NB4 (cell line): ENCODE results near the gene KCTD6.

Source experiments
- DNase-seq: peaks from one replicate; pipeline ENCODE4 v3.0.0; 2010; ENCODE audit warnings: low read depth
- H3K4me3 ChIP-seq: one replicate; pipeline ENCODE4 v1.5.1; 2011; ENCODE audit warnings: mild to moderate bottlenecking, low read depth, low read length, moderate library complexity
- CTCF ChIP-seq: IDR thresholded peaks from one replicate; pipeline ENCODE4 v1.5.1; 2012; ENCODE audit warnings: low read depth, low read length
- MYC ChIP-seq: IDR thresholded peaks from 2 replicates; pipeline ENCODE4 v1.6.1; 2011; ENCODE audit warnings: low read depth, low read length
- POLR2A ChIP-seq: IDR thresholded peaks from 2 replicates; pipeline ENCODE4 v1.6.1; 2011; ENCODE audit warnings: mild to moderate bottlenecking; ENCODE audit not compliant: insufficient read length; ENCODE audit errors: extremely low read depth
- TF ChIP-seq, protein P1 (sequence below): IDR thresholded peaks from 2 replicates; pipeline ENCODE4 v1.6.1; 2011; ENCODE audit warnings: low read depth, low read length

KCTD6 gene

GRCh38 chr3:58490860-58491501, 915 bp upstream of the KCTD6 start:
- no peak for DNase-seq
- no peak overlapping the region for H3K4me3 ChIP-seq
- TF ChIP-seq POLR2A (no peak), CTCF (no peak)
- TF ChIP-seq, protein P1, sequence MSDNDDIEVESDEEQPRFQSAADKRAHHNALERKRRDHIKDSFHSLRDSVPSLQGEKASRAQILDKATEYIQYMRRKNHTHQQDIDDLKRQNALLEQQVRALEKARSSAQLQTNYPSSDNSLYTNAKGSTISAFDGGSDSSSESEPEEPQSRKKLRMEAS: no peak

DNA sequence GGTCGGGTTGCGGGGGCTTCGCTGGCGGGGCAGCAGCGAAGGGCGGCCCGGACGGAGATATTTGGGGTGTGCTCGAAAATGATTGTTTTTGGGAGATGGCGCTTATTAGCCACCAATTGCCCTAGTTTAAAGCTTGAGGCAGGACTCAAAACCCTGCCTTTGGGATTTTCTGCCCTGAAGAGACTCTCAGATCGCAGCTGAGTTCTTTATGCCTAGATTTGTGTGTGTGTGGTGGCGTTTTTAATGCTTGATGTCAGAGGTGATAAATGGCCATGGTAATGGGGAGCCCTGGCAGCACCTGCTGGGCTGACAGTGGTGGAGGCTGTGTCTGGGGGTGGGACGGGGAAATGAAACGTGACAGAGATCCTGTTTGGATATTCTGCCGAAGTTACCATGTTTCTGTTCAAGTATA, 604 bp downstream of the KCTD6 start:
- peak overlapping the region; percentile 80 for H3K4me3 ChIP-seq
- DNase-seq: peak; percentile 33
- TF ChIP-seq MYC: no peak
- no peak for TF ChIP-seq POLR2A
- TF ChIP-seq, protein P1: no peak
- TF ChIP-seq CTCF: no peak

DNA sequence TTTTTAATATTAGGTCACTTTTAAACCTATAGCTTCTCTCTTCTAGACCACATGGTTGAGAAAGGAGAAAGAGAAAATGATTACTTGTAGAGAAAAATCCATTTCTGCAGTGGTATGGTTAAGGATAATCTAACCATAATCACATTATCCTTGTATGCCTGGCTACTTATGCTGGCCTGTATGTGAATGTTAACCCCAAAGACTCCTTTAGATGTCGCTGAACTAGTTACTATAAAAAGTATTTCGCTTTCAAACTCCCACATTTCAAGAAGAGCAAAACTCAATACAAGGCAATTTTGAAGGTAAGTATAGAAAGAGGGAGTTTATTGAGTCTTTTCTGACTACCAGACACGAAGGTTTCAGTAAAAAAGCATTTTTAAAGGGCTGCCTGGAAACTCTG, 2.2 kb downstream of the KCTD6 start:
- no peak overlapping the region for H3K4me3 ChIP-seq
- TF ChIP-seq, protein P1: no peak
- no peak for TF ChIP-seq CTCF
- no peak for TF ChIP-seq POLR2A
- TF ChIP-seq MYC: no peak
- no peak for DNase-seq

GRCh38 chr3:58495101-58495500, 3.2 kb downstream of the KCTD6 start:
- no peak for TF ChIP-seq POLR2A
- TF ChIP-seq, protein P1: no peak
- TF ChIP-seq CTCF: no peak
- TF ChIP-seq MYC: no peak
- DNase-seq: no peak
- H3K4me3 ChIP-seq: no peak overlapping the region

DNA sequence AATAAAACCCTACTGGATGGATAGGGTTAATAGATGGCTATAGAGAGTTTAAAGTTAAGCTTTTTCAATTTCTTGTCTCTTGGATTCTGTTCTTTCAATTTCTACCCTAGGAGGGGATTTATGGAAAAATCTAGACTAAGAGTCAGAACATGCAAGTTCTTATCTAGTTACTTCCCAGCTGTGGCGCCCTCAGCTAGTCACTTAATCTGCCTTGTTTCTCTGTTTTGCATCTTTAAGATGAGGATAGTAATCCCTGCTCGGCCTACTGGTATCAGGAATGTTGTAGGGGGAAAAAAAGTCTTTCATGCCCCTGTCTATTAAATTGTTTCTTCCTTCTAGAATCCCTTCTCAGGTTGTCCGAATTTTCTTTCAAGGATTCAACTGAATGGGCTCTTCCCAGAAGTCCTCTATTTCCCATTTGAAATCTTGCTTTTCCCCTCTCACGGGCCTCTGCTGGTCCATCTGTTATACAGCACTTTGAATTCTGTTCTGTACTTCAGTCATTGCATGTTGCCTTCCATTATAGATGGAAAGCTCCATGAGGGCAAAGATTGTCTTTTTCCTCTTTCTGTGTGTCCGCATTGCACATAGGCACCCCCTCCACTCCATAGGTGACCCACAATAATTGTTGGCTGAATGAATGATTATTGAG, 4.4 kb downstream of the KCTD6 start:
- no peak for DNase-seq
- TF ChIP-seq, protein P1: no peak
- TF ChIP-seq CTCF (no peak), MYC (no peak), POLR2A (no peak)
- H3K4me3 ChIP-seq: no peak overlapping the region
